OCI-LY1 (cell line): ENCODE data around the gene SPATA31C1.

ENCODE experiments used
- H2AFZ ChIP-seq: fragments of 200-600 bp; sonication (generic), shearing (Covaris generic); 2 replicates; pipeline ENCODE4 v1.6.0; 2014; ENCODE audit warnings: antibody characterized with exemption, mild to moderate bottlenecking, low read length
- H3F3A ChIP-seq: fragments of 200-600 bp; sonication (generic), shearing (Covaris generic); 2 replicates; pipeline ENCODE4 v1.6.0; 2014; ENCODE audit warnings: mild to moderate bottlenecking, antibody characterized with exemption, low read length, moderate library complexity; ENCODE audit not compliant: insufficient read depth
- H3K27ac ChIP-seq: fragments of 200-600 bp; sonication (generic); 2 replicates; pipeline ENCODE4 v1.5.1; 2014; ENCODE audit warnings: low read length, mixed run types, mild to moderate bottlenecking, low read depth; ENCODE audit not compliant: poor library complexity, severe bottlenecking
- H3K27me3 ChIP-seq: fragments of 200-600 bp; sonication (generic); 2 replicates; pipeline ENCODE4 v1.6.0; 2014; ENCODE audit warnings: antibody characterized with exemption, mild to moderate bottlenecking, low read length, moderate library complexity; ENCODE audit not compliant: insufficient read depth
- H3K36me3 ChIP-seq: fragments of 200-600 bp; sonication (generic); 2 replicates; pipeline ENCODE4 v1.6.1; 2014; ENCODE audit warnings: mild to moderate bottlenecking, antibody characterized with exemption, low read length, moderate library complexity, mixed read lengths; ENCODE audit not compliant: insufficient read depth
- H3K4me1 ChIP-seq: fragments of 200-600 bp; sonication (generic); 2 replicates; pipeline ENCODE4 v1.5.1; 2014; ENCODE audit warnings: mild to moderate bottlenecking, low read length, moderate library complexity; ENCODE audit not compliant: insufficient read depth, severe bottlenecking
- H3K4me2 ChIP-seq: fragments of 200-600 bp; sonication (generic), shearing (Covaris generic); 2 replicates; pipeline ENCODE4 v1.6.1; 2014; ENCODE audit warnings: low read length
- H3K4me3 ChIP-seq: fragments of 200-600 bp; sonication (generic); 2 replicates; pipeline ENCODE4 v1.5.1; 2014; ENCODE audit warnings: low read length, low read depth, mild to moderate bottlenecking, mixed read lengths; ENCODE audit not compliant: poor library complexity, severe bottlenecking
- H3K79me2 ChIP-seq: fragments of 200-600 bp; shearing (Covaris generic); 2 replicates; pipeline ENCODE4 v1.6.1; 2016; ENCODE audit warnings: mixed run types, low read length, mixed read lengths; ENCODE audit not compliant: insufficient read depth
- H3K9ac ChIP-seq: fragments of 200-600 bp; sonication (generic), shearing (Covaris generic); 2 replicates; pipeline ENCODE4 v1.6.1; 2014; ENCODE audit warnings: mild to moderate bottlenecking, low read length, mixed read lengths
- H3K9me2 ChIP-seq: fragments of 200-600 bp; sonication (generic), shearing (Covaris generic); 2 replicates; pipeline ENCODE4 v1.6.1; 2014; ENCODE audit warnings: low read depth, mild to moderate bottlenecking, low read length, mixed read lengths
- H3K9me3 ChIP-seq: fragments of 200-600 bp; shearing (Covaris generic); 2 replicates; pipeline ENCODE4 v1.6.1; 2014; ENCODE audit warnings: low read length, mixed read lengths
- H4K20me1 ChIP-seq: fragments of 200-600 bp; sonication (generic), shearing (Covaris generic); 2 replicates; pipeline ENCODE4 v1.6.0; 2016; ENCODE audit warnings: mild to moderate bottlenecking, low read length; ENCODE audit not compliant: insufficient read depth
- CTCF ChIP-seq: fragments of 200-600 bp; sonication (generic), shearing (Covaris generic); IDR thresholded peaks from 2 replicates; pipeline ENCODE4 v1.5.1; 2017; ENCODE audit warnings: mild to moderate bottlenecking, antibody characterized with exemption, low read length, moderate library complexity, mixed read lengths
- EZH2 ChIP-seq: fragments of 200-600 bp; sonication (generic), shearing (Covaris generic); IDR thresholded peaks from 2 replicates; pipeline ENCODE4 v1.8.0; 2017; ENCODE audit warnings: borderline replicate concordance, mixed run types, mild to moderate bottlenecking, antibody characterized with exemption, low read length, moderate library complexity, mixed read lengths

SPATA31C1 gene

GRCh38 chr9:87944682-87945081 is 26.9 kb downstream of the SPATA31C1 start:
- H3F3A ChIP-seq = no peaks in the 10 kb centered on the region
- no peaks in the 10 kb centered on the region for H3K27me3 ChIP-seq
- H4K20me1 ChIP-seq = no peaks in the 10 kb centered on the region
- no peak overlapping the region for H3K4me3 ChIP-seq
- H3K4me1 ChIP-seq = no peaks in the 10 kb centered on the region
- H3K79me2 ChIP-seq = no peaks in the 10 kb centered on the region
- H3K4me2 ChIP-seq = no peak overlapping the region
- H2AFZ ChIP-seq = no peak overlapping the region
- no peak for TF ChIP-seq EZH2
- TF ChIP-seq CTCF = no peak
- no peak overlapping the region for H3K9ac ChIP-seq
- H3K9me3 ChIP-seq = no peaks in the 10 kb centered on the region
- H3K9me2 ChIP-seq = no peaks in the 10 kb centered on the region
- no peaks in the 10 kb centered on the region for H3K36me3 ChIP-seq
- H3K27ac ChIP-seq = no peak overlapping the region

GRCh38 chr9:87950296-87950695 is 32.5 kb downstream of the SPATA31C1 start:
- Histone ChIP-seq H2AFZ (no peak overlapping the region), H3K36me3 (no peaks in the 10 kb centered on the region), H3K4me1 (no peaks in the 10 kb centered on the region), H3K9ac (no peak overlapping the region), H3K27ac (no peak overlapping the region), H3K79me2 (no peaks in the 10 kb centered on the region), H3F3A (no peaks in the 10 kb centered on the region), H3K9me2 (no peaks in the 10 kb centered on the region), H3K4me3 (no peak overlapping the region), H3K9me3 (no peaks in the 10 kb centered on the region), H3K27me3 (no peaks in the 10 kb centered on the region), H4K20me1 (no peaks in the 10 kb centered on the region), H3K4me2 (no peak overlapping the region)
- TF ChIP-seq CTCF = no peak
- no peak for TF ChIP-seq EZH2

GRCh38 chr9:87950765-87951488 is 33.2 kb downstream of the SPATA31C1 start:
- TF ChIP-seq EZH2 (no peak), CTCF (peak; percentile 63)

More at GRCh38 chr9:87950765-87951488, 33.2 kb downstream of the SPATA31C1 start:
- H3K9me2 ChIP-seq = no peaks in the 10 kb centered on the region
- H3K36me3 ChIP-seq = no peaks in the 10 kb centered on the region
- H3K27me3 ChIP-seq = no peaks in the 10 kb centered on the region
- no peaks in the 10 kb centered on the region for H3K79me2 ChIP-seq
- no peaks in the 10 kb centered on the region for H3F3A ChIP-seq
- no peak overlapping the region for H3K9ac ChIP-seq
- H4K20me1 ChIP-seq = no peaks in the 10 kb centered on the region
- H3K4me3 ChIP-seq = no peak overlapping the region
- no peaks in the 10 kb centered on the region for H3K4me1 ChIP-seq
- no peak overlapping the region for H2AFZ ChIP-seq
- no peak overlapping the region for H3K27ac ChIP-seq
- H3K9me3 ChIP-seq = no peaks in the 10 kb centered on the region
- H3K4me2 ChIP-seq = no peak overlapping the region
